ENCODE results near the gene UNC45B.
"Not testable (repeated sequence)": the region's sequence is repeated elsewhere in the genome, so short reads cannot be mapped to it uniquely, and the experiment has no call there.

UNC45B gene

DNA sequence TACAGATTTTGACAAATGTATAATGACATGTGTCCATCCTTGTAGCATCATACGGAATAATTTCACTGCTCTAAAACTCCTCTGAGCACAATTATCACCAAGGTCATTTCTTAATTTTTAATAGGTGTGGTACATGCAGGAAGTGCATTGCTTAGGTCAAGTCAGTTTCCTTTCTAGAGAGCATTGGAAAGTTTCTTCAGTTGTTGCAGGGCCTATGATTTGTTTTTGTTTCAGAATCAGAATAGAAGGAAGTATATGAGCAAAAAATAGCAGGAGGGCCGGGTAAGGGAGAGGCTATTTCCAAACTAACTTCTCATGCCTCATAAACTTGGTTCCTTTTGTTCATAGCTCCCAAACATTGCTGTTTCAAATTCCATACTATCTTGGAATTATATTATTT lies 71.3 kb downstream of the UNC45B start:
- no peak for DNase-seq

- DNase-seq, result no peak
These were observed 74.8 kb downstream of the UNC45B start for GRCh38 chr17:35222452-35222851.

DNA sequence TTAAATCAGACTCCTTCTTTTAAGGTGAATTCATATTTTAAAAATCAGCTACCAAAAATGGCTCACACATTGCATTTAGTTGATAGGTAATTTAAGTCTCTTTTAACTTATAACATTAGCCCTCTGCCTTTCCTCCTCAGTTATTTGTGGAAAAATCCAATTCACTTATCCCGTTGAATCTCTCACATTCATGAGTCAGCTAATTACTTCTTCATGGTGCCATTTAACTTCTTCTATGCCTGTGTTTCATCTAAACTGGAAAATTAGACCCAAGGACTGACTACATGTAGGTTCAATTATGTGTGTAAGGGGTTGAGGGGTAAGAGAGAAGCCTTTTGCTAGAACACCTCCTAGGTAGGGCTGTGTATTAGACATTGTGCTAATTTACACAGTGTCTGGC lies 76.8 kb downstream of the UNC45B start:
- no peak for DNase-seq

GRCh38 chr17:35227546-35227945 lies 79.9 kb downstream of the UNC45B start:
- no peak for DNase-seq

DNA sequence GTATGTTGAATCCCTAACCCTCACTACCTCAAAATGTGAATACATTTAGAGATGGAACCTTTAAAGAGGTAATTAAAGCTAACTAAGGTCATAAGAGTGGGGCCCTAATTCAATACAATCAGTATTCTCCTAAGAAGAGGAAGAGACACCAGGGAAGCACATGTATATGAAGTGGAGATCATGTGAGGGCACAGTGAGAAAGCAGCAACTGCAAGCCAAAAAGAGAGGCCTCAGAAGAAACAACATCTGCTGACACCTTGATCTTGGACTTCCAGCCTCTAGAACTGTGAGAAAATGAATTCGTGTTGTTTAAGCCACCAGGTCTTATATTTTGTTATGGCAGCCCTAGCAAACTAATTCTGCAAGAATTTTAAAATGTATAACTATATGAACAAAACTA lies 82.0 kb downstream of the UNC45B start:
- DNase-seq, result no peak

DNA sequence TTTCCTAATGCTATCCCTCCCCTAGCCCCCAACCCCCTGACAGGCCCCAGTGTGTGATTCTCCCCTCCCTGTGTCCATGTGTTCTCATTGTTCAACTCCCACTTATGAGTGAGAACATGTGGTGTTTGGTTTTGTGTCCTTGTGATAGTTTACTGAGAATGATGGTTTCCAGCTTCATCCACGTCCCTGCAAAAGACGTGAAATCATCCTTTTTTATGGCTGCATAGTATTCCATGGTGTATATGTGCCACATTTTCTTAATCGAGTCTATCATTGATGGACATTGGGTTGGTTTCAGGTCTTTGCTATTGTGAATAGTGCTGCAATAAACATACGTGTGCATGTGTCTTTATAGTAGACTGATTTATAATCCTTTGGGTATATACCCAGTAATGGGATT lies 86.7 kb downstream of the UNC45B start:
- DNase-seq, result not testable (repeated sequence)

GRCh38 chr17:35235289-35235688 lies 87.7 kb downstream of the UNC45B start:
- no peak for DNase-seq

DNA sequence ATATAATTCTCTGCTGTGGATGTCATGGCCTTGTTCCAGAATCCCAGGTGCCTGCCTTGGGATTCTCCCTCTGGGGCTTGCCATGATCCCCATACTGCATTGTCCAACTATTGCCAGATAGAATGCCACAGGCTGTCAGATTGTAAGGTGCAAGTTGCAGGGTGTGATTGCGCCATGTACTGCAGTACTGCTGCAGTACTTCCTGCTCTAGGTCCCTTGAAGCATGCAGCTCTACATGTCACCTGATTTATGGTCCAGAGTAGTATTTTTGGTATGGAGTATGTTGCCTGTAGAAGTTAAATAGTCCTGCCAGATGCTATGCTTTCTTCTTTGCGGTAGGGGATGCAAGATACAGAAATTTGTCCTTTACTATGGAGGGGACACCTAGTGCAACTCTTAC lies 88.3 kb downstream of the UNC45B start:
- no peak for DNase-seq

DNA sequence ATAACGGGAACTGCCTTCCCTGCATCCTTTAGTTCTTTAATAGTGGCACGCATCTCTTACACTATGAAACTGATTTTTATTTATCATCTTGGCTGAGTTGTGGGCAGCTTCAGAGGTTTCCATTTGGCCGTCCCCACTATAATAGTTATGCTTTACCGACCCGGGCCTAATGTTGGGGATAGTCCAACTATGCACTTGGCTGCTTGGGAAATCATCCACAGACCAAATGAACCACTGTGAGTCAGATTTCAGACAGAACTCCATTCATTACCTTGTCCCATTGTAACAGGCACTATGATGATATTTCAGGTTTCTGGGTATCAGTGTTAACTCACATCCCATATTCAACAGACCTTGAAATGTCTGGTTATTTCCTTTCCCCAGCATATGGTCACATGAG lies 89.2 kb downstream of the UNC45B start:
- no peak for DNase-seq

DNA sequence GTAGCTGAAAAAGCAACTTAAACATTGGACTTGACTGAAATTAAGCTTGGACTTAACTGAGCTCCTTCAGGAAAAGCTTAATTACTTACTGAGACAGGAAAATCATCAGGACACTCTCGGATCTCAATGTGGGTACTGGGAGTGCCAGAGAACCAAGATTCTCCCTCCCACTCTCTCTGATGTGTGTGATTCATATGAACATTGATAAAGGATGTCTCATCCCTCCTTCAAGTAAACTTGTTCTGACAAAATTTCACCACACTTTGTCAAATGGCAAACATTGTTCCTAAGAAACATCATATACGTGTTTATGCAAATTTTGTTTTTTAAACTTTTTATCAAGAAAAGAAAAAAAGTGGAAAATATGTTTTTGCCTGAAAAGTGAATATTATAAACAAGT lies 91.2 kb downstream of the UNC45B start:
- DNase-seq, result no peak
